Subcutaneous abdominal adipose tissue (tissue), 5 donors: Measurements from ENCODE around the gene GPR62.
"Not testable (repeated sequence)": the region's sequence is repeated elsewhere in the genome, so short reads cannot be mapped to it uniquely, and the experiment has no call there.

ENCODE experiments used
- H3K27ac ChIP-seq: one replicate; pipeline ENCODE4 v1.7.0; 2013; ENCODE audit warnings: low read depth, mild to moderate bottlenecking, inconsistent platforms, low read length, moderate library complexity
- H3K27me3 ChIP-seq, 5 donors: one replicate each; pipeline ENCODE4 v1.7.0; 2013; ENCODE audit warnings: low read length in 5 of 5, inconsistent platforms in 1 of 5; ENCODE audit not compliant: control insufficient read depth in 5 of 5, insufficient read depth in 4 of 5
- H3K36me3 ChIP-seq, 5 donors: one replicate each; pipeline ENCODE4 v1.7.0; 2013; ENCODE audit warnings: low read length in 5 of 5; ENCODE audit not compliant: control insufficient read depth in 5 of 5, insufficient read depth in 5 of 5
- H3K4me1 ChIP-seq, 5 donors: one replicate each; pipeline ENCODE4 v1.7.0; 2013; ENCODE audit warnings: low read length in 5 of 5, mild to moderate bottlenecking in 3 of 5, moderate library complexity in 1 of 5; ENCODE audit not compliant: control insufficient read depth in 5 of 5, insufficient read depth in 5 of 5
- H3K4me3 ChIP-seq, 5 donors: one replicate each; pipeline ENCODE4 v1.7.0; 2013; ENCODE audit warnings: low read length in 5 of 5, low read depth in 1 of 5
- H3K9ac ChIP-seq, 5 donors: one replicate each; pipeline ENCODE4 v1.7.0; 2013; ENCODE audit warnings: low read length in 5 of 5, mild to moderate bottlenecking in 4 of 5, moderate library complexity in 3 of 5
- H3K9me3 ChIP-seq, 5 donors: one replicate each; pipeline ENCODE4 v1.7.0; 2013; ENCODE audit warnings: low read length in 5 of 5; ENCODE audit not compliant: control insufficient read depth in 5 of 5
- donor health status: healthy.
- donor health status: healthy.
- donor health status: healthy.
- donor health status: healthy.
- donor health status: healthy.

GPR62 gene

GRCh38 chr3:51990501-51990971 is 35.4 kb downstream of the GPR62 start:
- H3K4me1 ChIP-seq = peaks cover 7 to 45% (median 34%) of the 10 kb centered on the region in 5 donors
- H3K27ac ChIP-seq, H3K9ac ChIP-seq, H3K4me3 ChIP-seq, H3K9me3 ChIP-seq, H3K27me3 ChIP-seq: not testable (repeated sequence)
- peaks cover 0 to 35% (median 24%) of the 10 kb centered on the region in 5 donors for H3K36me3 ChIP-seq

GRCh38 chr3:51992017-51992682 is 37.0 kb downstream of the GPR62 start:
- Histone ChIP-seq H3K9ac (peak overlapping the region in 4 of 5 donors; percentile 25 to 75 (median 60)), H3K9me3 (no peaks in the 10 kb centered on the region), H3K4me1 (peaks cover 7 to 45% (median 35%) of the 10 kb centered on the region in 5 donors), H3K27me3 (no peaks in the 10 kb centered on the region), H3K36me3 (peaks cover 0 to 35% (median 24%) of the 10 kb centered on the region in 5 donors), H3K27ac (no peak overlapping the region), H3K4me3 (no peak overlapping the region)

GRCh38 chr3:51993657-51994056 is 38.5 kb downstream of the GPR62 start:
- Histone ChIP-seq H3K4me1 (peaks cover 7 to 44% (median 34%) of the 10 kb centered on the region in 5 donors), H3K9ac (peak overlapping the region in 3 of 5 donors; percentile 94 to 100 (median 98)), H3K36me3 (peaks cover 0 to 35% (median 23%) of the 10 kb centered on the region in 5 donors)
- H3K27me3 ChIP-seq, H3K9me3 ChIP-seq, H3K27ac ChIP-seq, H3K4me3 ChIP-seq: not testable (repeated sequence)

- H3K36me3 ChIP-seq = peaks cover 0 to 35% (median 23%) of the 10 kb centered on the region in 5 donors
- peak overlapping the region; percentile 97 to 99 (median 99) for H3K4me3 ChIP-seq
- peak overlapping the region; percentile 94 for H3K27ac ChIP-seq
- H3K9ac ChIP-seq = peak overlapping the region; percentile 90 to 100 (median 98)
- no peaks in the 10 kb centered on the region for H3K9me3 ChIP-seq
- H3K4me1 ChIP-seq = peaks cover 5 to 35% (median 25%) of the 10 kb centered on the region in 5 donors
- no peaks in the 10 kb centered on the region for H3K27me3 ChIP-seq
Observed at GRCh38 chr3:51994530-51994929, 39.3 kb downstream of the GPR62 start.

GRCh38 chr3:51995346-51996163 is 40.4 kb downstream of the GPR62 start, which contains the start of gene RPL29:
RPL29 (minus strand) TSS chr3:51995895; CDS start chr3:51995461, 434 bp downstream.
- H3K9me3 ChIP-seq = no peaks in the 10 kb centered on the region
- peaks cover 5 to 26% (median 17%) of the 10 kb centered on the region in 5 donors for H3K4me1 ChIP-seq
- H3K36me3 ChIP-seq = peaks cover 0 to 35% (median 23%) of the 10 kb centered on the region in 5 donors
- no peaks in the 10 kb centered on the region for H3K27me3 ChIP-seq
- peak within 1 kb of the TSS; percentile 90 to 100 (median 98) for H3K9ac ChIP-seq
- peak within 1 kb of the TSS; percentile 94 for H3K27ac ChIP-seq
- H3K4me3 ChIP-seq = peak within 1 kb of the TSS; percentile 97 to 99 (median 99)

- H3K27ac ChIP-seq = no peak overlapping the region
- H3K36me3 ChIP-seq = peaks cover 0 to 27% (median 22%) of the 10 kb centered on the region in 5 donors
- no peaks in the 10 kb centered on the region for H3K9me3 ChIP-seq
- peaks cover 5 to 33% (median 23%) of the 10 kb centered on the region in 5 donors for H3K4me1 ChIP-seq
- no peaks in the 10 kb centered on the region for H3K27me3 ChIP-seq
- no peak overlapping the region for H3K9ac ChIP-seq
- H3K4me3 ChIP-seq = no peak overlapping the region
Observed at GRCh38 chr3:51997172-51997571, 42.0 kb downstream of the GPR62 start.

GRCh38 chr3:51997935-51998596 is 42.9 kb downstream of the GPR62 start:
- Histone ChIP-seq H3K9me3 (no peaks in the 10 kb centered on the region), H3K4me3 (no peak overlapping the region), H3K4me1 (peaks cover 5 to 29% (median 23%) of the 10 kb centered on the region in 5 donors), H3K27me3 (no peaks in the 10 kb centered on the region), H3K36me3 (peaks cover 0 to 19% (median 14%) of the 10 kb centered on the region in 5 donors), H3K27ac (no peak overlapping the region), H3K9ac (no peak overlapping the region)

- no peaks in the 10 kb centered on the region for H3K27me3 ChIP-seq
- H3K27ac ChIP-seq = no peak overlapping the region
Observed at GRCh38 chr3:51998774-51999173, 43.6 kb downstream of the GPR62 start.

GRCh38 chr3:51999846-52000245 is 44.7 kb downstream of the GPR62 start:
- H3K27ac ChIP-seq = no peak overlapping the region
- no peak overlapping the region for H3K4me3 ChIP-seq
- H3K36me3 ChIP-seq = peaks cover 0 to 2% (median under 1%) of the 10 kb centered on the region in 5 donors
- peaks cover 2 to 25% (median 14%) of the 10 kb centered on the region in 5 donors for H3K4me1 ChIP-seq
- peak overlapping the region in 1 of 5 donors; percentile 2 for H3K9ac ChIP-seq
- no peaks in the 10 kb centered on the region for H3K9me3 ChIP-seq
- H3K27me3 ChIP-seq = peaks cover 0 to 5% (median under 1%) of the 10 kb centered on the region in 5 donors

More at GRCh38 chr3:51998774-51999173, 43.6 kb downstream of the GPR62 start:
- Histone ChIP-seq H3K4me3 (no peak overlapping the region), H3K9me3 (no peaks in the 10 kb centered on the region), H3K4me1 (peaks cover 5 to 29% (median 21%) of the 10 kb centered on the region in 5 donors), H3K36me3 (peaks cover 0 to 12% (median 11%) of the 10 kb centered on the region in 5 donors), H3K9ac (no peak overlapping the region)
